Neural crest cell (in vitro differentiated cells): ENCODE results near the gene RASA3. TPM values are rescaled to one million over a fixed set of nuclear protein-coding genes. Genes with fewer than 3 reads are reported as not detected.

Experiments
- DNase-seq: peaks from one replicate; pipeline ENCODE4 v3.0.0; 2021; ENCODE audit warnings: low read depth, mixed read lengths, low spot score
- H3K27ac Mint-ChIP-seq: one replicate; pipeline ENCODE4 v1.8.0; 2021; ENCODE audit warnings: mild to moderate bottlenecking, mixed read lengths; ENCODE audit not compliant: unreplicated experiment
- H3K27me3 Mint-ChIP-seq: 2 replicates; pipeline ENCODE4 v1.8.0; 2021; ENCODE audit warnings: low read depth, mild to moderate bottlenecking, mixed read lengths
- H3K36me3 Mint-ChIP-seq: 2 replicates; pipeline ENCODE4 v1.8.0; 2021; ENCODE audit warnings: low read depth, mild to moderate bottlenecking, mixed read lengths
- H3K4me1 Mint-ChIP-seq: 2 replicates; pipeline ENCODE4 v1.8.0; 2021; ENCODE audit warnings: mixed read lengths
- H3K4me3 Mint-ChIP-seq: one replicate; pipeline ENCODE4 v1.8.0; 2021; ENCODE audit warnings: mild to moderate bottlenecking, mixed read lengths
- H3K9me3 Mint-ChIP-seq: 2 replicates; pipeline ENCODE4 v1.8.0; 2021; ENCODE audit warnings: mixed read lengths
- total RNA-seq: library from RNA; stranded (reverse); gene quantifications from 2 replicates; pipeline ENCODE4 v1.2.1, GENCODE V29; 2021
- TF ChIP-seq, protein P1 (sequence below): fragments of 200-600 bp; sonication (generic); conservative IDR thresholded peaks from 2 replicates; pipeline ENCODE4 v1.5.0; 2021; ENCODE audit warnings: antibody characterized with exemption, mild to moderate bottlenecking

RASA3 gene
- total RNA-seq, 1 donor from 2014 or later, result 29.5 TPM

DNA sequence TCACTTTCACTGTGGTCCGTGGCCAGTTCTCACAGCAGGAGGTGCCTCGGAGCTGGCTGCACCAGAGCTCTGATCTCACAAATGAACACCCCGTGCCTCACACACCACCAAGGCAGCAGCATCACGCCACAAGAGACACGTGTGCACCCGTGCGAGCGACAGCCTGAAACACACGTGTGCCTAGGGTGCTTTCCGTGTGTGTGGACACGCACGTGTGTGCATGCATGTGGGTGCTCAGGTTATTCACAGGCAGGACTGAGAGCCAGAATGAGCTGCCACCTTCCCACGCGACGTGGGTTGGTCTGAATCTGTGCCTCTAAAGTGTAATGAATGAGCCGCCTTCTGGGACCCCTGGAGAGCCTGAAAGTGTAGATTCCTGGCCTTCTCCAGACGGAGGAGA is 90.9 kb downstream of the RASA3 start:
- Mint-ChIP-seq H3K27ac (peak overlapping the region; percentile 50), H3K4me3 (no peak overlapping the region), H3K4me1 (peaks cover 50% of the 10 kb centered on the region), H3K9me3 (peaks cover 2% of the 10 kb centered on the region), H3K36me3 (peaks cover 27% of the 10 kb centered on the region), H3K27me3 (no peaks in the 10 kb centered on the region)
- no peak for DNase-seq
- TF ChIP-seq, protein P1, sequence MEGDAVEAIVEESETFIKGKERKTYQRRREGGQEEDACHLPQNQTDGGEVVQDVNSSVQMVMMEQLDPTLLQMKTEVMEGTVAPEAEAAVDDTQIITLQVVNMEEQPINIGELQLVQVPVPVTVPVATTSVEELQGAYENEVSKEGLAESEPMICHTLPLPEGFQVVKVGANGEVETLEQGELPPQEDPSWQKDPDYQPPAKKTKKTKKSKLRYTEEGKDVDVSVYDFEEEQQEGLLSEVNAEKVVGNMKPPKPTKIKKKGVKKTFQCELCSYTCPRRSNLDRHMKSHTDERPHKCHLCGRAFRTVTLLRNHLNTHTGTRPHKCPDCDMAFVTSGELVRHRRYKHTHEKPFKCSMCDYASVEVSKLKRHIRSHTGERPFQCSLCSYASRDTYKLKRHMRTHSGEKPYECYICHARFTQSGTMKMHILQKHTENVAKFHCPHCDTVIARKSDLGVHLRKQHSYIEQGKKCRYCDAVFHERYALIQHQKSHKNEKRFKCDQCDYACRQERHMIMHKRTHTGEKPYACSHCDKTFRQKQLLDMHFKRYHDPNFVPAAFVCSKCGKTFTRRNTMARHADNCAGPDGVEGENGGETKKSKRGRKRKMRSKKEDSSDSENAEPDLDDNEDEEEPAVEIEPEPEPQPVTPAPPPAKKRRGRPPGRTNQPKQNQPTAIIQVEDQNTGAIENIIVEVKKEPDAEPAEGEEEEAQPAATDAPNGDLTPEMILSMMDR, result no peak

DNA sequence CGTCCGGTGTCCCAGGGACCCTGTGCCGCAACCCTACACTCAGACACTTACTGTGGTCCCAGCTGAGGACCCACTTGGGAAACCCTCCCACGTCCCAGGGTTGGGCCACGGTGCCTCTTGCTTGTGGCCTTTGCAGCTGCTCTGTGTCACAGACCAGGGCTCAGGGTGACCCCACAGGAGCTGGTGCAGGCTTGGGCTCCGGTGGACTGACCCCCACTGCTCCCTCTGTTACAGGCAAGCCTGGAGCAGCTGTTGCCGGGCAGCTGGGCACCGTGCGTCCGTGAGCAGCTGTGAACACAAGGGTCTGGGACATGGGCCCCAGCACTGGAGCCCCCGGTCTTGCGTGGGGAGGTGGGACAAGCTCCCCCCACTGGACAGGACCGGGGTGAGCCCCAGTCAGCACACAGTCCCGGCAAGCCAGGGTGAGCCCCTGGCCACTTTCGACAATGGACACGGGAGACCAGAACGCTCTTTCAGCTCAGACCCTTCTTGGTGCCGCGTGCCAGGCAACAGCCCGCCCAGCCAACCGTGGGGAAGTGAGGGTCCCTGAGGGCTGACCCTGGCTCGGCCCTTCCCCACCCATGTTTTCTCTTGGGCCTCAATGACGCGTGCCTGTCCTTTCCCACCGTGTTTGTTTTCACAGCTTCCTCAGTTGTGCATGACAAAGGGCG is 92.8 kb downstream of the RASA3 start:
- TF ChIP-seq, protein P1, result no peak
- H3K27ac Mint-ChIP-seq, result no peak overlapping the region
- no peaks in the 10 kb centered on the region for H3K27me3 Mint-ChIP-seq
- no peaks in the 10 kb centered on the region for H3K9me3 Mint-ChIP-seq
- H3K4me1 Mint-ChIP-seq, result peaks cover 50% of the 10 kb centered on the region
- H3K4me3 Mint-ChIP-seq, result no peak overlapping the region
- DNase-seq, result no peak
- H3K36me3 Mint-ChIP-seq, result peaks cover 25% of the 10 kb centered on the region

DNA sequence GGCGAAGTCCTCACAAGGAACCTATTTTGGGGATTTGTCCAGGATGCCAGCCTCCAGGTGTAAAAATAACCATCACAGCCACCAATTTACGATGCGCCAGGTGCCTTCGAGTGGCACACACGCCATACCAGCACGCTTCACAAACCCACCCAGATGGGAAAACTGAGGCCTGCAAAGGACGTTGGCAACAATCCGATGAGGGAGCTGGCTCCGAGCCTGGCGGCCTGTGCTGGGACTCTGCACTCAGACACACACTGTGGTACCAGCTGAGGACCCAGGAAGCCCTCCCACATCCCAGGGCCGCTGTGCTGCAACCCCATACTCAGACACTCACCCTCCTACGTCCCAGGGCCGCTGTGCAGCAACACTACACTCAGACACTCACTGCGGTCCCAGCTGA is 93.5 kb downstream of the RASA3 start:
- Mint-ChIP-seq H3K36me3 (peaks cover 25% of the 10 kb centered on the region), H3K4me1 (peaks cover 52% of the 10 kb centered on the region), H3K27ac (no peak overlapping the region), H3K4me3 (no peak overlapping the region), H3K27me3 (no peaks in the 10 kb centered on the region), H3K9me3 (no peaks in the 10 kb centered on the region)
- TF ChIP-seq, protein P1, result no peak
- no peak for DNase-seq

DNA sequence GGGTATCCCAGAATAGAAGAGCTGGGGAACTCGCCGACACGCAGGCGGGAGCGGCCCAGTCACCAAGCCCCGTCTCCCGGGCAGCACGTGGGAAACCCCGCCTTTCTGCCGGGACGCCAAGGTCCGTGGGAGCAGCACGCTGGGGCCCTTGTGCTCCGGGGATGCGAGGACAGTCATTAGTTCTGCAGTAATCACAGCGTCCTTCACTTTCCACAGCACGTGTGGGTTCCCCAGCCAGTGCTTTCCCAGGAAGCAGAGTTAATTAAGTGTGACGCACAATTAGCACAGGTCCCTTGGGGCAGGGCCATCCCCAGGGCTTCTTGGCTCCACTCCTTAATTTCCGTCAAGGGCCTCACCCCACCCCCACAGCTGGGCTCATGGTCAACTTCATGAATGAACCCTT is 94.2 kb downstream of the RASA3 start:
- no peaks in the 10 kb centered on the region for H3K27me3 Mint-ChIP-seq
- H3K4me1 Mint-ChIP-seq, result peaks cover 50% of the 10 kb centered on the region
- no peaks in the 10 kb centered on the region for H3K9me3 Mint-ChIP-seq
- TF ChIP-seq, protein P1, result no peak
- H3K36me3 Mint-ChIP-seq, result peaks cover 22% of the 10 kb centered on the region
- H3K4me3 Mint-ChIP-seq, result no peak overlapping the region
- no peak overlapping the region for H3K27ac Mint-ChIP-seq
- no peak for DNase-seq

DNA sequence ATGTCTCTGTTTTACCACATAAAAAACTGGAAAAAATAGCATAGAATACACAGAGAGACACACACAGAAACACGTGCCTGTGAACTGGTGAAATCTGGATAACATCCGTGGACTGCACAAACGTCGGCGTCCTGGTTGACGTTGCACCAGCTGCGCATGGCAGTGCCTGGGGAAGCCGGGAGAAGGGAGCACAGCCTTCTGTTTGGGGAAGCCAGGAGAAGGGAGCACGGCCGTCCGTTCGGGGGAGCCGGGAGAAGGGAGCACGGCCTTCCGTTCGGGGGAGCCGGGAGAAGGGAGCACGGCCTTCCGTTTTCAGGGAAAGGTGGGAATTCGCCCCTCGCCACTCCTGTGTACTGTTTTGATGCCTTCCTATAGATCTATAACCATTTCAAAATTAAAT is 94.7 kb downstream of the RASA3 start:
- H3K27me3 Mint-ChIP-seq, result no peaks in the 10 kb centered on the region
- DNase-seq, result no peak
- TF ChIP-seq, protein P1, result no peak

More for the DNA sequence above, 94.7 kb downstream of the RASA3 start:
- Mint-ChIP-seq H3K4me3 (no peak overlapping the region), H3K9me3 (no peaks in the 10 kb centered on the region), H3K4me1 (peaks cover 46% of the 10 kb centered on the region), H3K27ac (no peak overlapping the region), H3K36me3 (peaks cover 18% of the 10 kb centered on the region)
